H1 (cell line): ENCODE measurements around the gene ICA1. TPM values are rescaled to one million over a fixed set of nuclear protein-coding genes. Genes with fewer than 3 reads are reported as not detected.

Source experiments
- CTCF ChIA-PET: fragments of 300-600 bp; sonication (Branson Sonifier 250); formaldehyde crosslinking; loops from one replicate; lab custom pipeline; 2021; ENCODE audit not compliant: partially characterized antibody; lab: Charles Lee
- POLR2A ChIA-PET: fragments of 300-600 bp; sonication (Branson Sonifier 250); formaldehyde crosslinking; loops from one replicate; lab custom pipeline; 2021; ENCODE audit warnings: inconsistent platforms; ENCODE audit not compliant: partially characterized antibody; lab: Charles Lee
- DNase-seq, 2 experiments: peaks; one replicate each; pipeline versions ENCODE4 v3.0.0 to v3.0.0-alpha.2; 2010 to 2022; ENCODE audit warnings: low spot score in 2 of 2, low read depth in 1 of 2, mixed read lengths in 1 of 2
- FAIRE-seq: peaks from 2 replicates; lab custom pipeline; 2011; peaks lifted over from hg19 to GRCh38; lab: Jason Lieb, UNC
- H2AFZ ChIP-seq: 2 replicates; pipeline ENCODE4 v1.8.1; 2012; ENCODE audit warnings: low read length, inconsistent platforms
- H2AK5ac ChIP-seq: 2 replicates; pipeline ENCODE4 v1.6.1; 2013; ENCODE audit warnings: low read depth, low read length
- H2BK120ac ChIP-seq: replicated peaks from 2 replicates; pipeline ENCODE3; 2013; ENCODE audit warnings: low read depth, low read length, inconsistent platforms
- H2BK12ac ChIP-seq: 2 replicates; pipeline ENCODE4 v1.6.1; 2013; ENCODE audit warnings: low read depth, low read length
- H2BK15ac ChIP-seq: 2 replicates; pipeline ENCODE4 v1.6.1; 2013; ENCODE audit warnings: low read length
- H2BK20ac ChIP-seq: 2 replicates; pipeline ENCODE4 v1.6.1; 2013; ENCODE audit warnings: low read length
- H2BK5ac ChIP-seq: 2 replicates; pipeline ENCODE4 v1.6.1; 2013; ENCODE audit warnings: low read depth, low read length
- H3K14ac ChIP-seq: 2 replicates; pipeline ENCODE4 v1.6.1; 2013; ENCODE audit warnings: inconsistent platforms; ENCODE audit not compliant: insufficient read length
- H3K18ac ChIP-seq: 2 replicates; pipeline ENCODE4 v1.6.1; 2013; ENCODE audit warnings: low read length; ENCODE audit errors: extremely low read depth
- H3K23ac ChIP-seq: 2 replicates; pipeline ENCODE4 v1.6.1; 2013; ENCODE audit warnings: inconsistent platforms; ENCODE audit not compliant: insufficient read length
- H3K23me2 ChIP-seq: 2 replicates; pipeline ENCODE4 v1.6.1; 2013; ENCODE audit warnings: low read depth, low read length
- H3K27ac ChIP-seq: 2 replicates; pipeline ENCODE4 v1.6.1; 2011; ENCODE audit warnings: low read depth, low read length, inconsistent platforms
- H3K27me3 ChIP-seq, 4 experiments: replicated peaks in 1 of 4; 1 replicate in 1 of 4; 2 replicates in 3 of 4; pipeline versions ENCODE4 v1.6.1 to v1.8.1; 2011 to 2013; ENCODE audit warnings: low read length in 3 of 4, mild to moderate bottlenecking in 3 of 4, inconsistent platforms in 2 of 4, mixed read lengths in 2 of 4, moderate library complexity in 1 of 4; ENCODE audit not compliant: control insufficient read depth in 3 of 4, insufficient read depth in 3 of 4; ENCODE audit errors: extremely low read depth in 1 of 4
- H3K36me3 ChIP-seq, 4 experiments: 2 replicates each; pipeline versions ENCODE4 v1.6.1 to v1.8.1; 2011 to 2013; ENCODE audit warnings: mild to moderate bottlenecking in 4 of 4, low read length in 3 of 4, moderate library complexity in 2 of 4, control low read depth in 1 of 4, inconsistent platforms in 1 of 4; ENCODE audit not compliant: insufficient read depth in 4 of 4, control insufficient read depth in 2 of 4
- H3K4ac ChIP-seq: replicated peaks from 2 replicates; pipeline ENCODE3; 2013; ENCODE audit warnings: low read length, low read depth, mixed read lengths, inconsistent platforms; ENCODE audit not compliant: insufficient read length
- H3K4me1 ChIP-seq, 4 experiments: replicated peaks in 1 of 4; 1 replicate in 1 of 4; 2 replicates in 3 of 4; pipeline versions ENCODE4 v1.6.1 to v1.8.1; 2011 to 2013; ENCODE audit warnings: low read length in 3 of 4, inconsistent platforms in 2 of 4, mixed read lengths in 1 of 4; ENCODE audit not compliant: insufficient read depth in 4 of 4, control insufficient read depth in 3 of 4
- H3K4me2 ChIP-seq, 2 experiments: 2 replicates each; pipeline versions ENCODE4 v1.6.1 to v1.8.1; 2011 to 2013; ENCODE audit warnings: low read depth in 2 of 2, low read length in 2 of 2, control low read depth in 1 of 2, inconsistent platforms in 1 of 2, mild to moderate bottlenecking in 1 of 2; ENCODE audit not compliant: insufficient read depth in 1 of 2
- H3K4me3 ChIP-seq, 4 experiments: fragments of 200-600, 300-600 bp in 1 of 4; sonication (generic), shearing (Covaris generic), sonication (Bioruptor Twin) in 1 of 4; 2 replicates each; pipeline versions ENCODE4 v1.5.1 to v1.8.1; 2011 to 2016; ENCODE audit warnings: low read length in 4 of 4, low read depth in 3 of 4, control low read depth in 2 of 4, inconsistent platforms in 2 of 4, mild to moderate bottlenecking in 2 of 4, mixed read lengths in 1 of 4, moderate library complexity in 1 of 4; ENCODE audit not compliant: insufficient read depth in 2 of 4; ENCODE audit errors: extremely low read depth in 1 of 4
- H3K56ac ChIP-seq: replicated peaks from 2 replicates; pipeline ENCODE3; 2013; ENCODE audit warnings: low read depth, mild to moderate bottlenecking, mixed read lengths, low read length, inconsistent platforms; ENCODE audit not compliant: insufficient read length
- H3K79me1 ChIP-seq: 2 replicates; pipeline ENCODE4 v1.6.1; 2013; ENCODE audit warnings: low read depth, low read length, control low read depth
- H3K79me2 ChIP-seq, 2 experiments: 2 replicates each; pipeline versions ENCODE4 v1.6.1 to v1.8.1; 2012 to 2013; ENCODE audit warnings: low read length in 2 of 2, mild to moderate bottlenecking in 2 of 2, inconsistent platforms in 1 of 2; ENCODE audit not compliant: insufficient read depth in 2 of 2, control insufficient read depth in 1 of 2
- H3K9ac ChIP-seq, 4 experiments: replicated peaks in 1 of 4; 1 replicate in 1 of 4; 2 replicates in 3 of 4; pipeline versions ENCODE4 v1.6.1 to v1.8.1; 2011 to 2013; ENCODE audit warnings: low read depth in 3 of 4, low read length in 3 of 4, control low read depth in 2 of 4, mild to moderate bottlenecking in 2 of 4, moderate library complexity in 2 of 4, inconsistent platforms in 1 of 4; ENCODE audit errors: extremely low read depth in 1 of 4
- H3K9me3 ChIP-seq, 2 experiments: 2 replicates each; pipeline versions ENCODE4 v1.6.1 to v1.8.1; 2012 to 2013; ENCODE audit warnings: mild to moderate bottlenecking in 2 of 2, moderate library complexity in 2 of 2, control low read depth in 1 of 2, inconsistent platforms in 1 of 2, low read depth in 1 of 2, low read length in 1 of 2, mixed read lengths in 1 of 2; ENCODE audit not compliant: insufficient read depth in 2 of 2
- H4K20me1 ChIP-seq, 2 experiments: replicated peaks in 1 of 2; 2 replicates each; pipeline versions ENCODE3 to v1.8.1; 2011 to 2013; ENCODE audit warnings: inconsistent platforms in 2 of 2, low read length in 2 of 2, mild to moderate bottlenecking in 1 of 2; ENCODE audit not compliant: insufficient read depth in 2 of 2, control insufficient read depth in 1 of 2
- H4K5ac ChIP-seq: 2 replicates; pipeline ENCODE4 v1.6.1; 2013; ENCODE audit warnings: low read length, low read depth, mixed read lengths, inconsistent platforms; ENCODE audit not compliant: insufficient read length
- H4K8ac ChIP-seq: 2 replicates; pipeline ENCODE4 v1.8.0; 2013; ENCODE audit warnings: mild to moderate bottlenecking, moderate library complexity, low read length, inconsistent platforms; ENCODE audit not compliant: insufficient read depth; ENCODE audit errors: extremely low read depth
- H4K91ac ChIP-seq: replicated peaks from 2 replicates; pipeline ENCODE3; 2013; ENCODE audit warnings: low read length, mixed read lengths, inconsistent platforms; ENCODE audit not compliant: insufficient read length
- ASH2L ChIP-seq: fragments of 200-600, 300-600 bp; sonication (generic); IDR thresholded peaks from one replicate; pipeline ENCODE4 v1.7.1; 2017; ENCODE audit warnings: low read length
- BRCA1 ChIP-seq: IDR thresholded peaks from 2 replicates; pipeline ENCODE4 v1.6.1; 2012; ENCODE audit warnings: low read depth, low read length, improper control_type of control experiment
- CEBPB ChIP-seq: IDR thresholded peaks from 2 replicates; pipeline ENCODE4 v1.6.1; 2012; ENCODE audit warnings: low read depth, low read length
- CTBP2 ChIP-seq: IDR thresholded peaks from 2 replicates; pipeline ENCODE4 v1.7.0; 2011; ENCODE audit warnings: borderline replicate concordance, mild to moderate bottlenecking, moderate library complexity, mixed read lengths, low read length; ENCODE audit not compliant: insufficient read depth, insufficient read length
- EP300 ChIP-seq, 2 experiments: IDR thresholded peaks; 1 replicate in 1 of 2; 2 replicates in 1 of 2; pipeline ENCODE4 v1.6.1; 2011 to 2012; ENCODE audit warnings: low read depth in 2 of 2, low read length in 2 of 2, mild to moderate bottlenecking in 2 of 2, borderline replicate concordance in 1 of 2, inconsistent platforms in 1 of 2, moderate library complexity in 1 of 2
- EZH2 ChIP-seq: fragments of 200-600 bp; sonication (generic); IDR thresholded peaks from 2 replicates; pipeline ENCODE4 v1.7.1; 2012; ENCODE audit warnings: low read depth, mild to moderate bottlenecking, moderate library complexity, low read length, inconsistent platforms; ENCODE audit not compliant: severe bottlenecking
- HDAC2 ChIP-seq, 2 experiments: fragments of 300-600 bp in 1 of 2; sonication (generic) in 1 of 2; IDR thresholded peaks; 2 replicates each; pipeline ENCODE4 v1.6.1; 2011 to 2012; ENCODE audit warnings: low read depth in 2 of 2, low read length in 2 of 2, mild to moderate bottlenecking in 2 of 2, moderate library complexity in 2 of 2, borderline replicate concordance in 1 of 2, inconsistent platforms in 1 of 2
- KDM5A ChIP-seq: fragments of 200-600 bp; IDR thresholded peaks from 2 replicates; pipeline ENCODE4 v1.7.1; 2012; ENCODE audit warnings: mild to moderate bottlenecking, low read length, inconsistent platforms, mixed read lengths
- MAFK ChIP-seq: IDR thresholded peaks from 2 replicates; pipeline ENCODE4 v1.6.1; 2012; ENCODE audit warnings: low read depth, mild to moderate bottlenecking, improper control_type of control experiment, low read length
- RBBP5 ChIP-seq: IDR thresholded peaks from 2 replicates; pipeline ENCODE4 v1.7.1; 2012; ENCODE audit warnings: low read depth, mild to moderate bottlenecking, inconsistent platforms, low read length, moderate library complexity, borderline replicate concordance
- SAP30 ChIP-seq: fragments of 300-600 bp; sonication (generic); IDR thresholded peaks from 2 replicates; pipeline ENCODE4 v1.7.1; 2012; ENCODE audit warnings: low read length, moderate library complexity, mild to moderate bottlenecking, inconsistent platforms; ENCODE audit not compliant: insufficient read depth, insufficient replicate concordance
- SUZ12 ChIP-seq: fragments of 200-600 bp; sonication (generic); IDR thresholded peaks from 2 replicates; pipeline ENCODE4 v1.6.1; 2012; ENCODE audit warnings: mild to moderate bottlenecking, inconsistent platforms, low read length, moderate library complexity, mixed read lengths
- YY1 ChIP-seq: IDR thresholded peaks from 2 replicates; pipeline ENCODE4 v1.6.1; 2011; ENCODE audit warnings: low read depth, mild to moderate bottlenecking, low read length
- ZNF274 ChIP-seq: IDR thresholded peaks from 2 replicates; pipeline ENCODE4 v1.7.0; 2012; ENCODE audit warnings: low read length, borderline replicate concordance; ENCODE audit errors: extremely low read depth
- WGBS, 2 experiments: shearing (Covaris generic) in 1 of 2; methylation state at CpG; one replicate each; pipeline versions ENCODE4 v1.1.6 to v1.1.7; 2013 to 2015; ENCODE audit warnings: low lambda C conversion rate in 2 of 2, mixed read lengths in 2 of 2, inconsistent platforms in 1 of 2, low coverage in 1 of 2, missing lambda C conversion rate in 1 of 2; ENCODE audit not compliant: insufficient replicate concordance in 2 of 2, insufficient coverage in 1 of 2, insufficient read length in 1 of 2; ENCODE audit errors: extremely low coverage in 1 of 2, missing lambda C conversion rate in 1 of 2; 5-methylcytosine and 5-hydroxymethylcytosine counted together
- polyA plus RNA-seq, 7 experiments: library from polyadenylated mRNA; depleted of rRNA in 3 of 7; stranded (reverse) in 5 of 7; unstranded in 2 of 7; fragments of >200 nt in 5 of 7; fragments of 200-250 nt in 2 of 7; gene quantifications; 1 replicate in 5 of 7; 2 replicates in 1 of 7; 4 replicates in 1 of 7; pipeline versions ENCODE4 v1.2.1 to v1.2.3, GENCODE V29; 2011 to 2013; ENCODE audit warnings: missing spikeins in 2 of 7, mixed read lengths in 2 of 7
- total RNA-seq: library from RNA; stranded (reverse); fragmentation: NEBNext Ultra II Directional; extraction: Animal tissue kit (Norgen Biotek cat#: 25700); gene quantifications from 2 replicates; pipeline ENCODE4 v1.2.1, GENCODE V29; 2021

ICA1 gene
- total and polyA plus RNA-seq, 2 of the 8 experiments (the other 6 are each of a cell fraction or from before 2014, with no cell fraction given) = 14.9 to 37.1 TPM

DNA sequence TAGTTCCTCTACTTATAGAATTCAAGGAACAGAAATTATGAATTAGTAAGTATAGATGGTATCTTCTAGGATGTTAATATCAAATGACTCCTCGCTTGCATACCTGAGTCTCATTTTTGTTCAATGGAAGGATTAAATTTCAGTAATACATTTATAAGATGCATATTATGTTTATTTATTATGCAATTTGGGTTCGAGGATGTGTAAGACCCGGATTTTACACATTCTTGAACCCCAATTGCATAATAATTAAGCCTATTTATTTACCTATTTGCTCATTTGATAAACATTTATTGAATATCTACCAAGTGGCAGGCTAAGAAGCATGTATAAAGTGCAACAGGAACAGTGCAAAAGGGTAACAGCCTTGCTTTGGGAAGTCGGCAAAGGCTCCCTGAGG, 52.6 kb downstream of the ICA1 start:
- Histone ChIP-seq H2BK5ac (no peak overlapping the region), H3K23me2 (no peaks in the 10 kb centered on the region), H3K4me2 (no peak overlapping the region), H3K4me1 (peaks cover 2 to 19% (median 10%) of the 10 kb centered on the region in 4 experiments; a peak in 5 of 7 replicates), H4K5ac (no peak overlapping the region), H3K36me3 (no peaks in the 10 kb centered on the region), H3K9me3 (no peaks in the 10 kb centered on the region), H3K27ac (no peak overlapping the region), H2BK15ac (no peak overlapping the region), H2AFZ (no peak overlapping the region), H2BK120ac (no peak overlapping the region), H2AK5ac (no peak overlapping the region), H3K79me1 (no peaks in the 10 kb centered on the region), H3K79me2 (no peaks in the 10 kb centered on the region), H3K27me3 (no peaks in the 10 kb centered on the region), H3K23ac (no peak overlapping the region), H3K4me3 (no peak overlapping the region), H3K14ac (no peak overlapping the region), H3K56ac (no peak overlapping the region), H4K20me1 (no peaks in the 10 kb centered on the region), H4K91ac (no peak overlapping the region), H3K18ac (no peak overlapping the region), H3K4ac (no peak overlapping the region), H3K9ac (no peak overlapping the region), H2BK20ac (no peak overlapping the region), H2BK12ac (no peak overlapping the region), H4K8ac (no peak overlapping the region)
- 91% methylated on average over 4 of the region's 4 CpGs; no CpG with 5 or more reads in 1 of the 2 experiments for WGBS, 2 experiments
- POLR2A ChIA-PET = no interaction called here
- FAIRE-seq (no peak), DNase-seq (no peak)
- CTCF ChIA-PET = interaction anchor here (1.0 kb wide), 1 partner anchor 7 kb away, joined by 3 read pairs; no protein-coding TSS in a partner anchor
- no peak for TF ChIP-seq KDM5A
- TF ChIP-seq BRCA1 = no peak
- TF ChIP-seq SUZ12 = no peak
- no peak for TF ChIP-seq YY1
- TF ChIP-seq EP300 (IDR thresholded peaks at IDR 0.05; ENCODE audit: borderline replicate concordance in 1 of 2, low read depth in 2 of 2, low read length in 2 of 2) = no peak
- TF ChIP-seq HDAC2 (IDR thresholded peaks at IDR 0.05; ENCODE audit: borderline replicate concordance in 1 of 2, low read depth in 2 of 2, low read length in 2 of 2) = no peak
- TF ChIP-seq SAP30 = no peak
- no peak for TF ChIP-seq ZNF274
- no peak for TF ChIP-seq CTBP2
- TF ChIP-seq MAFK = no peak
- TF ChIP-seq RBBP5 = no peak
- TF ChIP-seq ASH2L = no peak
- TF ChIP-seq CEBPB = no peak
- TF ChIP-seq EZH2 = no peak
